HepG2 (cell line): ENCODE measurements around the gene BAIAP2L2. TPM values are rescaled to one million over a fixed set of nuclear protein-coding genes. Genes with fewer than 3 reads are reported as not detected.

ENCODE experiments used
- ATAC-seq: fragments of 200-7000 bp; cut with Tn5 transposase; 3 replicates; pipeline ENCODE4 v1.9.1; 2020; ENCODE audit warnings: mild to moderate bottlenecking, moderate library complexity
- BruUV-seq: library from RNA; stranded (reverse); fragments of 400-500 nt; replicated peaks from 2 replicates; lab custom pipeline; 2021; lab: Mats Ljungman, UMichigan
- CTCF ChIA-PET: fragments of 300-600 bp; formaldehyde crosslinking; extraction: SDS; loops from one replicate; lab custom pipeline; 2021; ENCODE audit warnings: low total read pairs, inconsistent platforms, low intra/inter-chr PET ratio; lab: Yijun Ruan, JAX
- POLR2A ChIA-PET: fragments of 350-600 bp; sonication (Branson Sonifier 250); formaldehyde crosslinking; loops from one replicate; lab custom pipeline; 2020; ENCODE audit warnings: antibody characterized with exemption, inconsistent platforms; lab: Yijun Ruan, JAX
- DNase-seq: peaks from one replicate; pipeline ENCODE4 v3.0.0-alpha.2; 2015; ENCODE audit warnings: low spot score
- FAIRE-seq: peaks from 3 replicates; lab custom pipeline; 2011; peaks lifted over from hg19 to GRCh38; lab: Jason Lieb, UNC
- H2AFZ ChIP-seq: one replicate; pipeline ENCODE4 v1.6.1; 2011; ENCODE audit warnings: low read length, inconsistent platforms
- H3K27ac ChIP-seq: fragments of 300-600 bp; 3 replicates; pipeline ENCODE4 v1.8.0; 2011; ENCODE audit warnings: mixed run types, mild to moderate bottlenecking, mixed read lengths, low read length, inconsistent platforms; ENCODE audit not compliant: insufficient read depth; ENCODE audit errors: extremely low read length
- H3K27me3 ChIP-seq, 2 experiments: fragments of 200-600 bp in 1 of 2; 2 replicates in 1 of 2; 3 replicates in 1 of 2; pipeline versions ENCODE4 v1.6.0 to v1.8.0; 2011; ENCODE audit warnings: low read length in 2 of 2, mild to moderate bottlenecking in 2 of 2, moderate library complexity in 2 of 2, inconsistent platforms in 1 of 2; ENCODE audit not compliant: insufficient read depth in 2 of 2, control insufficient read depth in 1 of 2
- H3K36me3 ChIP-seq, 2 experiments: fragments of 200-600 bp in 1 of 2; replicated peaks in 1 of 2; 2 replicates in 1 of 2; 3 replicates in 1 of 2; pipeline versions ENCODE4 v1.5.1 to v1.8.0; 2011; ENCODE audit warnings: low read length in 2 of 2, inconsistent platforms in 1 of 2; ENCODE audit not compliant: insufficient read depth in 2 of 2, control insufficient read depth in 1 of 2
- H3K4me1 ChIP-seq: 2 replicates; pipeline ENCODE4 v1.5.1; 2012; ENCODE audit warnings: low read length, inconsistent platforms; ENCODE audit not compliant: insufficient read depth
- H3K4me2 ChIP-seq: 2 replicates; pipeline ENCODE4 v1.6.0; 2011; ENCODE audit warnings: low read depth, low read length, inconsistent platforms
- H3K4me3 ChIP-seq, 3 experiments: fragments of 200-600 bp in 1 of 3; sonication (generic), shearing (Covaris generic) in 1 of 3; replicated peaks in 1 of 3; 2 replicates each; pipeline ENCODE4 v1.5.1; 2011 to 2016; ENCODE audit warnings: low read length in 3 of 3, inconsistent platforms in 2 of 3, low read depth in 2 of 3, mild to moderate bottlenecking in 2 of 3, control low read depth in 1 of 3, mixed read lengths in 1 of 3; ENCODE audit not compliant: insufficient read depth in 1 of 3
- H3K79me2 ChIP-seq: one replicate; pipeline ENCODE4 v1.6.1; 2011; ENCODE audit warnings: low read length, inconsistent platforms; ENCODE audit not compliant: insufficient read depth
- H3K9ac ChIP-seq: 2 replicates; pipeline ENCODE4 v1.6.0; 2011; ENCODE audit warnings: mild to moderate bottlenecking, low read depth, low read length, inconsistent platforms; ENCODE audit not compliant: insufficient read depth
- H3K9me3 ChIP-seq: 2 replicates; pipeline ENCODE4 v1.5.1; 2012; ENCODE audit warnings: mild to moderate bottlenecking, low read length
- H4K20me1 ChIP-seq: 2 replicates; pipeline ENCODE4 v1.6.0; 2011; ENCODE audit warnings: inconsistent platforms, mild to moderate bottlenecking, low read length, moderate library complexity; ENCODE audit not compliant: insufficient read depth
- ARNT2 ChIP-seq: sonication (generic); formaldehyde crosslinking; IDR thresholded peaks from 2 replicates; pipeline ENCODE4 v1.8.0; 2022; ENCODE audit warnings: mild to moderate bottlenecking, low read depth, missing genetic modification reagents, moderate library complexity
- GABPA ChIP-seq, 2 experiments: IDR thresholded peaks; 2 replicates each; pipeline ENCODE4 v1.6.1; 2011 to 2016; ENCODE audit warnings: low read depth in 2 of 2, low read length in 1 of 2, missing biosample characterization in 1 of 2, missing genetic modification characterization in 1 of 2
- MEIS1 ChIP-seq: sonication (generic); formaldehyde crosslinking; IDR thresholded peaks from 2 replicates; pipeline ENCODE4 v1.9.0; 2021; ENCODE audit warnings: mild to moderate bottlenecking, missing genetic modification reagents, moderate library complexity, borderline replicate concordance
- MTA3 ChIP-seq: sonication (generic); formaldehyde crosslinking; IDR thresholded peaks from 2 replicates; pipeline ENCODE4 v1.4.0; 2020; ENCODE audit warnings: missing genetic modification reagents
- PRPF4 ChIP-seq: fragments of 200-400 bp; formaldehyde crosslinking; IDR thresholded peaks from 2 replicates; pipeline ENCODE4 v1.6.1; 2016; ENCODE audit warnings: low read length, low read depth; ENCODE audit not compliant: poor library complexity, severe bottlenecking
- SYNCRIP ChIP-seq: fragments of 200-400 bp; formaldehyde crosslinking; IDR thresholded peaks from 2 replicates; pipeline ENCODE4 v1.6.1; 2018; ENCODE audit warnings: mild to moderate bottlenecking, low read depth, low read length; ENCODE audit not compliant: insufficient read depth
- ZNF138 ChIP-seq: sonication (generic); formaldehyde crosslinking; IDR thresholded peaks from 2 replicates; pipeline ENCODE4 v1.5.0; 2020; ENCODE audit warnings: mild to moderate bottlenecking, low read depth, missing genetic modification reagents
- ZNF432 ChIP-seq: sonication (generic); formaldehyde crosslinking; IDR thresholded peaks from 2 replicates; pipeline ENCODE4 v1.5.0; 2020; ENCODE audit warnings: missing genetic modification reagents, mild to moderate bottlenecking, borderline replicate concordance
- WGBS: methylation state at CpG from one replicate; pipeline ENCODE4 v1.1.6; 2017; ENCODE audit warnings: low lambda C conversion rate; 5-methylcytosine and 5-hydroxymethylcytosine counted together
- in situ Hi-C: cut with HindIII; loops from 2 replicates; pipeline ENCODE4 v1.10.0; 2017; ENCODE audit warnings: low pct_unique_long_range_greater_than_20kb; ENCODE audit not compliant: extremely low pct_ligation_motif_present
- intact Hi-C: fragments of 100-400 bp; cut with micrococcal nuclease; formaldehyde crosslinking; loops from one replicate; pipeline ENCODE4 v1.10.0; 2022; ENCODE audit not compliant: unreplicated experiment
- polyA plus RNA-seq, 8 experiments: library from polyadenylated mRNA; depleted of rRNA in 3 of 8; stranded (reverse) in 7 of 8; unstranded in 1 of 8; fragments of >200 nt; fragmentation: Illumina TruSeq in 4 of 8; extraction: Trizol in 4 of 8; gene quantifications; 2 replicates each; pipeline versions ENCODE4 v1.2.1 to v1.2.3, GENCODE V29; 2011 to 2016; ENCODE audit warnings: low read depth in 4 of 8, missing spikeins in 1 of 8, mixed read lengths in 1 of 8; ENCODE audit not compliant: insufficient read depth in 1 of 8
- total RNA-seq, 5 experiments: library from RNA; depleted of rRNA; stranded (reverse); fragments of >200 nt; fragmentation: Illumina TruSeq; extraction: Trizol; gene quantifications; 2 replicates each; pipeline ENCODE4 v1.2.3, GENCODE V29; 2016; ENCODE audit warnings: low read depth in 1 of 5
- TF ChIP-seq, protein P1 (sequence below): sonication (generic); formaldehyde crosslinking; IDR thresholded peaks from 2 replicates; pipeline ENCODE4 v1.4.0; 2020; ENCODE audit warnings: missing genetic modification reagents, borderline replicate concordance
- TF ChIP-seq, protein P2 (sequence below): sonication (generic); formaldehyde crosslinking; IDR thresholded peaks from 2 replicates; pipeline ENCODE4 v1.5.1; 2020; ENCODE audit warnings: missing genetic modification reagents, mild to moderate bottlenecking, borderline replicate concordance
- TF ChIP-seq, protein P3 (sequence below): IDR thresholded peaks from 2 replicates; pipeline ENCODE4 v1.6.1; 2016
- TF ChIP-seq, protein P4 (sequence below): sonication (generic); formaldehyde crosslinking; IDR thresholded peaks from 2 replicates; pipeline ENCODE4 v1.4.0; 2020; ENCODE audit warnings: missing genetic modification reagents, borderline replicate concordance

Gene BAIAP2L2
- total and polyA plus RNA-seq, 2 of the 13 experiments (the other 11 are each of a cell fraction or from before 2014, with no cell fraction given), result 4.4 to 7.5 TPM

DNA sequence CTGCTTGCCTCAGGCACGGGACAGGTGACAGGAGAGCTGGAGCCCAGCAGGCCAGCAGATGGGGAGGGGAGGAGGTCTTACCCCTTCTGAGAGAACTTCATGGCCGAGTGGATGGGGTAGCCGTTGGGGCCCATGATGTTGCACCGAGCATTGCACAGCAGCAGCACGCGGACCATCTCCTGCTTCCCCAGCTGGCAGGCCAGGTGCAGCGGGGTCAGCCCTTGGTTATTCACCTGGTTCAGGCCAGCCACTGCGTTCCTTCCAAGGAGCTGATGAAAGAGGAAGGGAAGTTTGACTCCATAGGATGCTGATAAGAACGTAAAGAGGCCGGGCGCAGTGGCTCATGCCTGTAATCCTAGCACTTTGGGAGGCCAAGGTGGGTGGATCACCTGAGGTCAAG, 29.4 kb upstream of the BAIAP2L2 start:
- Histone ChIP-seq H4K20me1 (no peaks in the 10 kb centered on the region), H3K4me2 (no peak overlapping the region), H3K36me3 (no peaks in the 10 kb centered on the region), H3K9ac (no peak overlapping the region), H3K27me3 (no peaks in the 10 kb centered on the region; a peak in 1 of 5 replicates), H3K9me3 (no peaks in the 10 kb centered on the region), H2AFZ (no peak overlapping the region), H3K4me1 (no peaks in the 10 kb centered on the region), H3K27ac (no peak overlapping the region), H3K4me3 (no peak overlapping the region), H3K79me2 (no peaks in the 10 kb centered on the region)
- DNase-seq (no peak), ATAC-seq (no peak), FAIRE-seq (no peak)
- no TSS peak for BruUV-seq
- TF ChIP-seq PRPF4, result no peak
- no peak for TF ChIP-seq ZNF138 (CRISPR knock-in tag)
- TF ChIP-seq GABPA (IDR thresholded peaks at IDR 0.05; ENCODE audit: low read depth, low read length), result no peak
- no peak for TF ChIP-seq GABPA (CRISPR knock-in tag; IDR thresholded peaks at IDR 0.05; ENCODE audit: low read depth)
- no peak for TF ChIP-seq MEIS1 (CRISPR knock-in tag)
- TF ChIP-seq, protein P1, sequence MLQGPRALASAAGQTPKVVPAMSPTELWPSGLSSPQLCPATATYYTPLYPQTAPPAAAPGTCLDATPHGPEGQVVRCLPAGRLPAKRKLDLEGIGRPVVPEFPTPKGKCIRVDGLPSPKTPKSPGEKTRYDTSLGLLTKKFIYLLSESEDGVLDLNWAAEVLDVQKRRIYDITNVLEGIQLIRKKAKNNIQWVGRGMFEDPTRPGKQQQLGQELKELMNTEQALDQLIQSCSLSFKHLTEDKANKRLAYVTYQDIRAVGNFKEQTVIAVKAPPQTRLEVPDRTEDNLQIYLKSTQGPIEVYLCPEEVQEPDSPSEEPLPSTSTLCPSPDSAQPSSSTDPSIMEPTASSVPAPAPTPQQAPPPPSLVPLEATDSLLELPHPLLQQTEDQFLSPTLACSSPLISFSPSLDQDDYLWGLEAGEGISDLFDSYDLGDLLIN (CRISPR knock-in tag), result no peak
- no peak for TF ChIP-seq ARNT2 (CRISPR knock-in tag)
- TF ChIP-seq MTA3, result no peak
- TF ChIP-seq SYNCRIP, result no peak
- TF ChIP-seq, protein P2, sequence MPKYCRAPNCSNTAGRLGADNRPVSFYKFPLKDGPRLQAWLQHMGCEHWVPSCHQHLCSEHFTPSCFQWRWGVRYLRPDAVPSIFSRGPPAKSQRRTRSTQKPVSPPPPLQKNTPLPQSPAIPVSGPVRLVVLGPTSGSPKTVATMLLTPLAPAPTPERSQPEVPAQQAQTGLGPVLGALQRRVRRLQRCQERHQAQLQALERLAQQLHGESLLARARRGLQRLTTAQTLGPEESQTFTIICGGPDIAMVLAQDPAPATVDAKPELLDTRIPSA, result no peak
- TF ChIP-seq ZNF432 (CRISPR knock-in tag), result no peak
- TF ChIP-seq, protein P3, sequence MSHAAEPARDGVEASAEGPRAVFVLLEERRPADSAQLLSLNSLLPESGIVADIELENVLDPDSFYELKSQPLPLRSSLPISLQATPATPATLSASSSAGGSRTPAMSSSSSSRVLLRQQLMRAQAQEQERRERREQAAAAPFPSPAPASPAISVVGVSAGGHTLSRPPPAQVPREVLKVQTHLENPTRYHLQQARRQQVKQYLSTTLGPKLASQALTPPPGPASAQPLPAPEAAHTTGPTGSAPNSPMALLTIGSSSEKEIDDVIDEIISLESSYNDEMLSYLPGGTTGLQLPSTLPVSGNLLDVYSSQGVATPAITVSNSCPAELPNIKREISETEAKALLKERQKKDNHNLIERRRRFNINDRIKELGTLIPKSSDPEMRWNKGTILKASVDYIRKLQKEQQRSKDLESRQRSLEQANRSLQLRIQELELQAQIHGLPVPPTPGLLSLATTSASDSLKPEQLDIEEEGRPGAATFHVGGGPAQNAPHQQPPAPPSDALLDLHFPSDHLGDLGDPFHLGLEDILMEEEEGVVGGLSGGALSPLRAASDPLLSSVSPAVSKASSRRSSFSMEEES (CRISPR knock-in tag), result no peak
- TF ChIP-seq, protein P4, sequence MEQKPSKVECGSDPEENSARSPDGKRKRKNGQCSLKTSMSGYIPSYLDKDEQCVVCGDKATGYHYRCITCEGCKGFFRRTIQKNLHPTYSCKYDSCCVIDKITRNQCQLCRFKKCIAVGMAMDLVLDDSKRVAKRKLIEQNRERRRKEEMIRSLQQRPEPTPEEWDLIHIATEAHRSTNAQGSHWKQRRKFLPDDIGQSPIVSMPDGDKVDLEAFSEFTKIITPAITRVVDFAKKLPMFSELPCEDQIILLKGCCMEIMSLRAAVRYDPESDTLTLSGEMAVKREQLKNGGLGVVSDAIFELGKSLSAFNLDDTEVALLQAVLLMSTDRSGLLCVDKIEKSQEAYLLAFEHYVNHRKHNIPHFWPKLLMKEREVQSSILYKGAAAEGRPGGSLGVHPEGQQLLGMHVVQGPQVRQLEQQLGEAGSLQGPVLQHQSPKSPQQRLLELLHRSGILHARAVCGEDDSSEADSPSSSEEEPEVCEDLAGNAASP (CRISPR knock-in tag), result no peak
- ChIA-PET POLR2A (no interaction called here), CTCF (no interaction called here)
- in situ Hi-C loops (no loop called here), intact Hi-C loops (no loop called here)
- WGBS, result 95% methylated on average over 7 of the region's 11 CpGs
